NOMO-1 (cell line): ENCODE results near the gene SUGP1.
A peak's percentile ranks its signal among the peaks of the same experiment; 100 is the strongest.
"Not testable (repeated sequence)": the region's sequence is repeated elsewhere in the genome, so short reads cannot be mapped to it uniquely, and the experiment has no call there.

Experiments
- DNase-seq, 2 experiments: peaks; one replicate each; lab custom pipeline; 2025; ENCODE audit not compliant: unreplicated experiment in 2 of 2; lab: John Stamatoyannopoulos, UW

Gene SUGP1, protein sequence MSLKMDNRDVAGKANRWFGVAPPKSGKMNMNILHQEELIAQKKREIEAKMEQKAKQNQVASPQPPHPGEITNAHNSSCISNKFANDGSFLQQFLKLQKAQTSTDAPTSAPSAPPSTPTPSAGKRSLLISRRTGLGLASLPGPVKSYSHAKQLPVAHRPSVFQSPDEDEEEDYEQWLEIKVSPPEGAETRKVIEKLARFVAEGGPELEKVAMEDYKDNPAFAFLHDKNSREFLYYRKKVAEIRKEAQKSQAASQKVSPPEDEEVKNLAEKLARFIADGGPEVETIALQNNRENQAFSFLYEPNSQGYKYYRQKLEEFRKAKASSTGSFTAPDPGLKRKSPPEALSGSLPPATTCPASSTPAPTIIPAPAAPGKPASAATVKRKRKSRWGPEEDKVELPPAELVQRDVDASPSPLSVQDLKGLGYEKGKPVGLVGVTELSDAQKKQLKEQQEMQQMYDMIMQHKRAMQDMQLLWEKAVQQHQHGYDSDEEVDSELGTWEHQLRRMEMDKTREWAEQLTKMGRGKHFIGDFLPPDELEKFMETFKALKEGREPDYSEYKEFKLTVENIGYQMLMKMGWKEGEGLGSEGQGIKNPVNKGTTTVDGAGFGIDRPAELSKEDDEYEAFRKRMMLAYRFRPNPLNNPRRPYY

DNA sequence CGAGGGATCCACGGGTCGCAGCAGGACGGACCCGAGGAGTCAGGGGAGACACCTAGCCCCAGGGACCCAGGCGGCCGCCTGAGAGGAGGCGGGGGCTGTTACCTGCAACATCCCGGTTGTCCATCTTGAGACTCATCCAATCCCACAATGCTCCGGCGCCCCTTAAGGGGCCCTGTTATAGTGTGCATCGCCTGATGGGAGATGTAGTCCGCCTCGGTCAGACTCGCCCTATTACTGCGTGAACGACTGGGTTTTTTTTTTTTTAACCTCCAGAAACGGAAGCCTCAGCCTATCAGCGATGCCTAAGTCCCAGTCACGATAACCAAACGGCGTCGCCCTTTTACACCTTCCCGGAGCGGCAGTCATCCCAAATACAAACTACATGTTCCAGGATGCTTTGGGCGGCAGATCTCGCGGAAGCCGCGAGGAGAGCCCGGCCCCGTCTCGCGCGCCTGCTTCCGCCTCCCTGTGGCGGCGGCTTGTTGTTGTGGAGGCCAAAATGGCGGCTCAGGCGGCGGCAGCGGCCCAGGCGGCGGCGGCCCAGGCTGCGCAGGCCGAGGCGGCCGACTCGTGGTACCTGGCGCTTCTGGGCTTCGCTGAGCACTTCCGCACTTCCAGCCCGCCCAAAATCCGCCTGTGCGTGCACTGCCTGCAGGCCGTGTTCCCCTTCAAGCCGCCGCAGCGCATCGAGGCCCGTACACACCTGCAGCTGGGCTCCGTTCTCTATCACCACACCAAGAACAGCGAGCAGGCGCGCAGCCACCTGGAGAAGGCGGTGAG, at the start of gene SUGP1, which contains the start of gene MAU2:
SUGP1 (minus strand) TSS at position 149 of the 780 bp plus-strand sequence; CDS start at position 136, 13 bp downstream.
MAU2 (plus strand) TSS at position 469 of the 780 bp plus-strand sequence; CDS start at position 500, 31 bp downstream.
- peak; percentile 94 to 95 for DNase-seq

DNA sequence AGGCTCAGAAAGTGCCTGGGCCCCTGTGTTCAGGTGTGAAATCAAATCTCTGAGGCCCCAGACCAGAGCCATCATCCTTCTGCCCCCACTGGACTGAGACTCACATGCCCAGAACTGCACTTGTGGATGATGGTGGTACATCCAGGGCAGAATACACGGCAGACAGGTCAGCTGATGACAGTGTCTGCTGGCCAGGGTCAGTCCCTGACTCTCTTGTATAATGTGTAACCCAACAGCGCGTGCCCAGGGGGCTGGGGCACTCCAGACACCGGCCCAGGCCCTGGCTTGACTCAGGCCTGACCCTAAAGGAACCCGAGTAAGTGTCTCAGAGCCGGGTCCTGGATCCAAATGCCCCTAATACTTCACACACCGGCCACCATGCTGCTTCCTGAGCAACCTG, 47.8 kb upstream of the SUGP1 start:
- DNase-seq, result no peak

DNA sequence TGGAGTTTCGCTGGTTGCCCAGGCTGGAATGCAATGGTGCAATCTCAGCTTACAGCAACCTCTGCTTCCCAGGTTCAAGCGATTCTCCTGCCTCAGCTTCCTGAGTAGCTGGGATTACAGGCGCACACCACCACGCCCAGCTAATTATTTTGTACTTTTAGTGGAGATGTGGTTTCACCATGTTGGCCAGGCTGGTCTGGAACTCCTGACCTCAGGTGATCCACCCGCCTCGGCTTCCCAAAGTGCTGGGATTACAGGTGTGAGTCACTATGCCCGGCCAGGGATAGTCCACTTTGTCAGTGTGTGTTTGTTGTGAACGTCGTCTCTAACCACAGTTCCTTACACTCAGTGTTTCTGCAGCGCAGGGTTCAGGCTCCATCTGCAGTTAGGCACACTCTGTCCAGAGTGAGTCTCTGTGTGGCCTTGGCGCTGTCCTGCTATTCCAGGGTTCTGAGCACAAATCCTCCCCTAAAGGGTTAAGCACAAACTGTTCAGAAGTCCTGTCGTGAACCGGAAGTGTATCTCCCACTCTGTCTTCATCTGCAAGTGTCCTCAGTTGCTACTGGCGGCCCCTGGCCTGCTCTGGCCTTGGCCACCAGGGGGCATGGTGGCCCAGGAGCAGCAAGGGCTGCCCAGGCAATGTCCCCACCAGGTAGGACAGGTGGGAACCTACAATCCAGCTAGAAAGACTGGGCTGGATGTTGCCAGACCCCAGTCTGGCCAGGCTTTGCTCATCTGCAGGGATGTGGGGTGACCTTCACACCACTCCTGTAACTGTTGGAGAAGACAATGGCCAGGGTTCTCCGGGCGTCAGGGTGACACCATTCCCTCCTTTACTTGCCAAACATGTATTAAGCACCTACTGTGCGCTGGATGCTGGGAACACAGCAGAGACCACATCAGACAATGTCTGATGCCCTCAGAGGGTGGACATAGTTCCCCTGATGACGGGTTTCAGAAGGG, 46.4 kb upstream of the SUGP1 start:
- DNase-seq, result peak; percentile 68 to 78

GRCh38 chr19:19362075-19362474, 41.8 kb upstream of the SUGP1 start:
- DNase-seq, result no peak

DNA sequence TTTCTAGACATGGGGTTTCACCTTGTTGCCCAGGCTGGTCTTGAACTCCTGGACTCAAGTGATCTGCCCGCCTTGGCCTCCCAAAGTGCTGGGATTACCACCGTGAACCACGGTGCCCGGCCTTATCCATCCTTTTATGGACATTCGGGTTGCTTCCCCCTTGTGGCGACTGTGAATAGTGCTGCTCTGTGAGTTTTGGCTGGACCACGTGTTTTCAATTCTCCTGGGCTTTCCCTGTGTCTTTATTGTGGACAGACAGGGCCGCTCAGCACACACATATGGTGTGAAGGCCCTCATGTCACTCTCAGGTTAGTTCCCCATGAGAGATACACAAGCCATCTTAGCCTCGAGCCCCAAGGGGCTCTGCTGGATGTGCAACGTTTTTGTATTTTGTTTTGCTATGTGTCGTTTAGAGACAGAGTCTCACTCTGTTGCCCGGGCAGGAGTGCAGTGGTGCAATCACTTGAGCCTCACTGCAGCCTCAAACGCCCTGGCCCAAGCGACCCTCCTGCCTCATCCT, 40.8 kb upstream of the SUGP1 start:
- DNase-seq, result peak; percentile 30 to 64

- DNase-seq, result no peak
These were observed 36.7 kb upstream of the SUGP1 start for GRCh38 chr19:19356901-19357566.

DNA sequence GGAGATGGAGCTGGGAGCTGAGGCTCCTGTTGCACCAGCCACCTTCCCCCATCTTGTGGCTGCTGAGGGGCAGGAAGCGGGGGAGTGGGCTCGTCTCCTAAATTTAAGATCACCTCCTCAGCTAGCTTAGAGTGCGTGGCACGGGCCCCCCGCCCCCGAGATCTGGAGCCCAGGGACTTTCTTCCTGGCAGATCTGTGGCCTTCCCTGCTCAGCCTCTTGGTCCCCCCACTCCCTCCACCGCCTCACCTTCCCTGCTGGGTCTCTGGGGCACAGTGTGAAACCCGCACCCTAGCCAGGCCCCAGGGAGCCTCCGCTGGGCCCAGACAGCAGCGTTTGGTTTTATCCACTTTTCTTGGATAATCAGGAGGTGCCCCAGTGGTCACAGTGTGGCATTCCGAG, 36.2 kb upstream of the SUGP1 start:
- no peak for DNase-seq

- DNase-seq, result no peak
These were observed 35.4 kb upstream of the SUGP1 start for GRCh38 chr19:19355606-19356139.

DNA sequence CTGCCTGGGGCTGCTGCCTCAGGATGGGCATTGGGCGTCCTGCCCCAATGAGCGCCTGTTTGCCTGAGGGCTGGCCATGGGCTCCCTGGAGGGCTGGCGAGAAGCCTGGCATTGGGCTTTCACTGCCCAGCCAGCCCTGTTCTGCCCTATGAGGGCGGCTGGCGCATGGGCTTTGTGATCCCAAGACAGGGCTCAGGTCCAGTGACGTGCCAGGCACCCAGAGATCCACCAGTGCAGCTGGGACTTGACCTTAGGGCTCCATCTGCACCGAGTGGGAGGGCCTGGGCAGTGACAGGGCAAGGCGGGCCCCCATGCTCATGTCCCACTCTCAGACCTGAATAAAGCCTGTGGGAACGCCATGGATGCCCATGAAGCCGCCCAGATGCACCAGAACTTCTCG, 34.6 kb upstream of the SUGP1 start:
- DNase-seq, result no peak

- no peak for DNase-seq
These were observed 33.7 kb upstream of the SUGP1 start for GRCh38 chr19:19354007-19354406.

DNA sequence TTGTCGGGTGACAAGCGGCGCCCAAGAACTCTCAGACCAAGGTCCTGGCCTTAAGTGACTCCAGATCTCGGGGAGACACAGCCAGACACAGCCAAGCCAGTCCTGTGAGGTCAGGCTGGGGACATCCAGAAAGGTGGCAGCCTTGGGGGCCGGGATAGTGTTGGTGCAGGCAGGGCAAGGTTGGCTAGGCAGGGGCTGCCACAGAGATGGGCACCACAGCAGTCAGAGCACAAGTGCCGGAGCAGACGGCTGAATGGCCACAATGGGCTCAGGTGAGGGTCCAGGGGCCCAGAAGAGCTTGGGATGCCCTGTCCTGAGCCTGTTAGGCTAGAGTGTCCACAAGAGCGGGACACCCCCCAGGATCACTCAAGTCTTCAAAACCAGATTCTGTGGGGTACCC, 32.5 kb upstream of the SUGP1 start:
- DNase-seq, result no peak

DNA sequence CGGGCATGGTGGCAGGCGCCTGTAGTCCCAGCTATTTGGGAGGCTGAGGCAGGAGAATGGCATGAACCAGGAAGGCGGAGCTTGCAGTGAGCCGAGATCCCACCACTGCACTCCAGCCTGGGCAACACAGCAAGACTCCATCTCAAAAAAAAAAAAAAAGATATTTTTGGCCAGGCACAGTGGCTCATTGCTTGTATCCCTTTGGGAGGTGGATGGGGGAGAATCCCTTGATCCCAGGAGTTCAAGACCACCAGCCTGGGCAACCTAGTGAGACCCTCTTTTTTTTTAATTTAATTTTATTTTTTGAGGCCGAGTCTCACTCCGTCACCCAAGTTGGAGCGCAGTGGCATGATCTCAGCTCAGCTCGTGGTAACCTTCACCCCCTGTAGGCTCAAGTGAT, 30.4 kb upstream of the SUGP1 start:
- DNase-seq, result not testable (repeated sequence)

DNA sequence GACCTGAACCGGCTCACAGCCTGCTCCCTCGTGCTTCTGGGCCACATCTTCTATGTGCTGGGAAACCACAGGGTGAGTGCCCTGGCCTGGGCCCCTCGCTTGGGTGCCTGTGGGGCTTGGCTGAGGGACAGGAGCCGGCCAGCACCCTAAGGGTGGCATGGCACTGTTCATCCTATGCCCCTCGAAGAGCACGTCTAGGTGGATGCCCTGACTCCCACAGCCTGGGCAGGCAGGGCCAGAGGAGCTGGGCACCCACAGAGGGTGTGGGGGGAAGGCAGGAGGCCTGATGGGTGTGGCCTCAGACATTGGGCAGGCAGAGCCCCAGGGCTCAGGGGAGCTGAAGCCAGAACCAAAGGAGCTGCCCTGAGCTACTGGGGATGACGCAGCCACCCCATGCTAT, 29.1 kb upstream of the SUGP1 start:
- DNase-seq, result no peak

DNA sequence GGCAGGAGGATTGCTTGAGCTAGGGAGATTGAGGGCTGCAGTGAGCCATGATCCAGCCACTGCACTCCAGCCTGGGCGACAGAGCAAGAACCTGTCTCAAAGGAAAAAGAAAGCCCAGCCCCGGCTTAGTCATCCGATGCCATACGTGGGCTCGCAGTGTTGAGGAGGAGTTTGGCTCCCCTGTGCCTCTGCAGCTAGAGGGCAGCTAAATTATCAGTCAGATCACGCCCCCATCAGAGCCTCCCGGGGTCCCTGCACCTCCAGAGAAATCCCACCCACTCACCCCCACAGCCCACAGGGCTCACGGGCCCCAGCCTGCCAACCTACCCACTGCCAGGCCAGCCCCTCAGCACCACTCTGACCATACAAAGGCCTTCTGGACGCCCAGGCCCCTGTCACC, 28.0 kb upstream of the SUGP1 start:
- no peak for DNase-seq

DNA sequence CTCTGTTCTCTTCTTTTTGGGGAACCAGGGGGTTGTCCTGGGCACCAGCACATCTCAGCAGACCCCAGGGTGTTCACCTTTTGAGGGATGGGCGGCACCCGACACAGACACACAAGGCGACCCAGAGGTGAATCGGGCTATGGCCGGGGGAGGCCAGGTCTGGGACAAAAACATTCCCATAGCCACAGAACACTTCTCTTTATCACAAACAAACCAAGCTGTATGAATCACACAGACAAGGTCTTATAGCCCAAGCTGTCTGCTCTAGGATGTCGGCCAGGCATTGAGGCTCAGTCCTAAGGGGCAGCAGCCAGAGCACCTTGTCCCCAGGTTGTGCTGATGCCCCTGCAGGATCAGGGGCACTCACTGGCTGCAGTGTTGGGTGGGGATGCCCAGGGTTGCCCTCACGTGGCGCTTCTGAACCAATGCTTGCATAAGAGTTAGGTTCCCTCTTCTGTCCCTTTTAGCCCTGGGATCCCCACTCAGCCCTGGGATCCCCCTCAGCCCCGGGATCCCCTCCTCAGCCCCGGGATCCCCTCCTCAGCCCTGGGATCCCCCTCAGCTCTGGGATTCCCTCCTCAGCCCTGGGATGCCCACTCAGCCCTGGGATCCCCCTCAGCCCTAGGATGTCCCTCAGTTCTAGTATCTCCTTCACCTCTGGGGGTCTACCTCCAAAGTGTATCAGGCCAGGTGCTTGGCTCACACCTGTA, 27.2 kb upstream of the SUGP1 start:
- DNase-seq, result no peak

DNA sequence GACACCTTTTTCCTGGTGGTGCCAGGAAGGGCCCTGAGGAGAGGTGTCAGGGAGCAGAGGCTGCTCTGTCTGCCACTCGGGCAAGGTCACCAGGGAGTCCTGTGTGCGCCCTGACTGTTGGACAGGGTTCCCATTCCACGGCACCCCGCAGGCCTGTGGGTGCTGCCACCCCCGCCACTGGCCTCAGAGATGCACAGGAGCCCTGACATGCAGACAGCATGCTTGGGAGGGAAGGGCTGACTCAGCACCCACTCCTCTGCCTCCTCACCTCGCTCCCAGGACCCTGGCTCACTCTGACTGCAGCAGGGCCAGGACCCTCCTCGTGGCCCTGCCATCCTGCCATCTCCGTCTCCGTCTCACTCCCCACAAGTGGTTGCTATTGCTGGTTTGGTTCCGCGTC, 25.7 kb upstream of the SUGP1 start:
- DNase-seq, result no peak

- DNase-seq, result no peak
These were observed 24.9 kb upstream of the SUGP1 start for GRCh38 chr19:19345232-19345631.

DNA sequence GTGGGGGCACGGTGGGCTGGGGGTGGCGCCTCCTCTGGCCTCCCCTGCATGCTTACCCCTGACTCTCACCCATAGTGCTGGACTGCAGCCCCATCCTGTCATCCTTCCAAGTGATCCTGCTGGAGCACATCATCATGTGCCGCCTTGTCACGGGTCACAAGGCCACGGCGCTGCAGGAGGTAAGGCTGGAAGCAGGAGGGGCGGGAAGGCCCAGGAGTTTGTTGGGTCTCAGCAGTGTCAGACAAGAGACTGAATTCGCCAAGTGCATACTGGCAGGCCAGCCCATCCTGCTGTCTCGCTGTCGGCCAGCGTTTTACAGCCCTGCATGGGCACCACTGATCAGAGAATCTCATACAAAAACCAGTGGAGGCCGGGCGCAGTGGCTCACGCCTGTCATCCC, 23.5 kb upstream of the SUGP1 start:
- DNase-seq, result no peak

GRCh38 chr19:19343016-19343362, 22.7 kb upstream of the SUGP1 start:
- DNase-seq, result no peak
